HG03342 (cell line): Measurements from ENCODE around the gene PLPPR2.
"Not testable (repeated sequence)": the region's sequence is repeated elsewhere in the genome, so short reads cannot be mapped to it uniquely, and the experiment has no call there.

Source experiments
- ATAC-seq: cut with Tn5 transposase; IDR thresholded peaks from one replicate; pipeline ENCODE4 v1.9.1; 2021; ENCODE audit warnings: mild to moderate bottlenecking, moderate library complexity; ENCODE audit not compliant: unreplicated experiment

PLPPR2 gene, protein sequence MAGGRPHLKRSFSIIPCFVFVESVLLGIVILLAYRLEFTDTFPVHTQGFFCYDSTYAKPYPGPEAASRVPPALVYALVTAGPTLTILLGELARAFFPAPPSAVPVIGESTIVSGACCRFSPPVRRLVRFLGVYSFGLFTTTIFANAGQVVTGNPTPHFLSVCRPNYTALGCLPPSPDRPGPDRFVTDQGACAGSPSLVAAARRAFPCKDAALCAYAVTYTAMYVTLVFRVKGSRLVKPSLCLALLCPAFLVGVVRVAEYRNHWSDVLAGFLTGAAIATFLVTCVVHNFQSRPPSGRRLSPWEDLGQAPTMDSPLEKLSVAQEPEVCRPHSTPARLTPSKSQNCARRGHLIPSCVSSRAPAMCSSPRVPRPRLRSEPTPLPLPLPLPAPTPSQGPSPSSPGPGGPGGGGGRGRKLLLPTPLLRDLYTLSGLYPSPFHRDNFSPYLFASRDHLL

DNA sequence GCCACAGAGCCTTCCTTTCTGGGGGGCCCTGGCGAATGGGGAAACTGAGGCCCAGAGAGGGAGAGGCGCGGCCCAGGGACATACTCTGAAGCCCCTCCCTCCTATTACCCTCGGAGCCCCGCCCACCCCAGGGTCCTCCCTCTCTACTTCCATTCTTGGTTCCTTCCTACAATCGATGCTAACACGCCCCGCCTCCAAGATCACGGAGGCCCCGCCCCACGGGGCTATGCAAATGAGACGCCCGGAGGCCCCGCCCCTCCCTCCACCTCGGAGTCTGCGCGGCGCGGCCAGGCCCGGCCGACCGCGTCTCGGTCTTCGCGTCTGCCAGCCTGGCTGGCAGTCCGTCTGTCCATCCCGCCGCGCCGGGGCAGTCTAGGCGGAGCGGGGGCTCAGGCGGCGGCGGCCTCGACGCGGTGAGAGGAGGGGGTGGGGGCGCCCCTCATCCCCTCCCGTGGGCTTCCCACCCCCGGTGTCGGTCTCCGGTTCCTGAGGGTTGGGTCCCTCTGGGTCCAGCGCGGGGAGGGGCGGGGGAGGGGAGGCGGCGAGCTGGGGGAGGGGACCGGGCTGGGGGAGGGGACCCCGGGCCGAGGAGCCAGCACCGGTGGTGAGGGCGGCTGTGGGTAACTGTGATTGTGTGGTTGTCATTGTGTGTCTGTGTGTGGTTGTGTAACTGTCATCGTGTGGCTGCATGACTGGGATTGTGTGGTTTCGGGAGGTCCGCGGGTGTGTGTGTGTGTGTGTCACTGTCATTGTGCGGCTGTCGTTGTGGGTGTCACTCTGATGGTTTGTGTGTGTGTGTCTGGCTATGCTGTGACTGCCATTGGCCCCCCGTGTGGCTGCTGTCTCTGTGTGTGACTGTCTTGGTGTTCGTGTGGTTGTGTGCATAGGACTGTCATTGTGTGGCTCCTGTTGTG lies at the start of gene PLPPR2:
PLPPR2 (plus strand) TSS at position 273 of the 914 bp plus-strand sequence. CDS start 2,242 bp downstream, outside the sequence.
- ATAC-seq, result peak; percentile 66

DNA sequence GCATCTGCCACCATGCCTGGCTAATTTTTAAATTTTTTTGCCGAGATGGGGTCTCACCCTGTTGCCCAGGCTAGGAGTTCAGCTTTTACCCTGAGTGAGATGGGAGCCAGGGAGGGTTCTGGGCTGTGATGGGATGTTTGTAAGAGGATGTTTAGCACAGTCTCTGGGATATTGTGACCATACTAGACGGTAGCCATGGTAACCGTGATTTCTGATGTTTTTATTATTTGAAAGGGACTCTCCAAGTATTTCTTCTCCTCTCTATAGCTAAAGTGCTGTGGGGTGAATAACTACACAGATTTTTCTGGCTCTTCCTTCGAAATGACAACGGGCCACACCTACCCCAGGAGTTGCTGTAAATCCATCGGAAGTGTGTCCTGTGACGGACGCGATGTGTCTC lies 48.9 kb upstream of the PLPPR2 start:
- no peak for ATAC-seq

DNA sequence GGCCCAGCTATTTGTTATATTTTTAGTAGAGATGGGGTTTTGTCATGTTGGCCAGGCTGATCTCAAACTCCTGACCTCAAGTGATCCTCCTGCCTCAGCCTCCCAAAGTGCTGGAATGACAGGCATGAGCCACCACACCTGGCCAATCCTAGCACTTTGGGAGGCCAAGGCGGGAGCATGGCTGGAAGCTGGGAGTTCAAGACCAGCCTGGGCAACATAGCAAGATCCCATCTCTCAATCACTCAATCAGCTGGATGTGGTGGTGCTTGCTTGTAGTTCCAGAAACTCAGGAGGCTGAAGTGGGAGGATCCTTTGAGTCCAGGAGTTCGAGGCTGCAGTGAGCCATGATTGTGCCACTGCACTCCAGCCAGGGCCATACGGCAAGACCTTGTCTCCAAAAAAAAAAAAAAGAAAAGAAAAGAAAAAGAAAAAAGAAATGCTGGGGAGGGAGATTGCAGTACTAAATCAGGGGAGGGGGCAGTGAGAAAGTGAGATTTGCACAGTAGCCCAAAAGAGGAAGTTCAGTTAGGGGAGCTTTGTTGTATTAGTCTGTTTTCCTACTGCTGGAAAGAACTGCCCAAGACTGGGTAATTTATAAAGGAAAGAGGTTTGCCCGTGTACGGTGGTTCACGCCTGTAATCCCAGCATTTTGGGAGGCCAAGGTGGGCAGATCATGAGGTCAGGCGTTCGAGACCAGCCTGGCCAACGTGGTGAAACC lies 34.8 kb upstream of the PLPPR2 start:
- ATAC-seq, result not testable (repeated sequence)

DNA sequence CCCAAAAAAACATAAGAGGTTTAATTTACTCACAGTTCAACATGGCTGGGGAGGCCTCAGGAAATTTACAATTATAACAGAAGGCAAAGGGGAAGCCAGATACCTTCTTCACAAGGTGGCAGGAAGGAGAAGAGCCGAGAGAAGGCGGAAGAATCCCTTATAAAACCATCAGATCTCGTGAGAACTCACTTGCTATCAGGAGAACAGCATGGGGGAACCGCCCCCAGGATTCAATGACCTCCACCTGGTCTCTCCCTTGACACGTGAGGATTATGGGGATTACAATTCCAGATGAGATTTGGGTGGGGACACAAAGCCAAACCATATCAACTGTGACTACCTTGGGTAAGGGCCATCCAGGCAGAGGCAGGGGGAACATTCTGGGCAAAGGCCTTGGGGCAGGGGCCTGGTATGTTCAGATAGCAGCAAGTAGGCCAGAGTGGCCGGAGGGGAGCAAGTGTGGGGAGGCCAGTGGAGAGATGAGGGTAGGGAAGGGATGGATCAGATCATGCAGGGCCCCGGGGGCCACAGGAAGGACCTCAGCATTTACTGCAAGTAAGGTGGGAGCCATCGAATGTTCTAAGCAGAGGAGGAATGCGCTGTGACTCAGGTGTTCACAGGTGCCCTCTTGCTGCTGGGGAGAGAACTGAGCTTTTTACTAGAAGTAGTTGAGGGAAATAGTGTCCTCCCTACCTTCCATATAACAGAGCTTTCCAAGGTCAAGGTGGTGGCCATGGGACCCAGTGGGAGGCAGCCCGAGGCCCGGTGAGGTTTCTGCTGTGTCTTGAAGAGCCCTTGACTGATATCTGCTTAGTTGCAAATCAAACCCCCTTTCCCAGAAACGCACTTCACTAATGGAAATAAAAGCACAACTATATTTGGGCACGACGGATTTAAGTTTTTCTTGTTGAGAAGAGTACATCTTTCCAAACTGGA lies 33.8 kb upstream of the PLPPR2 start:
- ATAC-seq, result no peak

DNA sequence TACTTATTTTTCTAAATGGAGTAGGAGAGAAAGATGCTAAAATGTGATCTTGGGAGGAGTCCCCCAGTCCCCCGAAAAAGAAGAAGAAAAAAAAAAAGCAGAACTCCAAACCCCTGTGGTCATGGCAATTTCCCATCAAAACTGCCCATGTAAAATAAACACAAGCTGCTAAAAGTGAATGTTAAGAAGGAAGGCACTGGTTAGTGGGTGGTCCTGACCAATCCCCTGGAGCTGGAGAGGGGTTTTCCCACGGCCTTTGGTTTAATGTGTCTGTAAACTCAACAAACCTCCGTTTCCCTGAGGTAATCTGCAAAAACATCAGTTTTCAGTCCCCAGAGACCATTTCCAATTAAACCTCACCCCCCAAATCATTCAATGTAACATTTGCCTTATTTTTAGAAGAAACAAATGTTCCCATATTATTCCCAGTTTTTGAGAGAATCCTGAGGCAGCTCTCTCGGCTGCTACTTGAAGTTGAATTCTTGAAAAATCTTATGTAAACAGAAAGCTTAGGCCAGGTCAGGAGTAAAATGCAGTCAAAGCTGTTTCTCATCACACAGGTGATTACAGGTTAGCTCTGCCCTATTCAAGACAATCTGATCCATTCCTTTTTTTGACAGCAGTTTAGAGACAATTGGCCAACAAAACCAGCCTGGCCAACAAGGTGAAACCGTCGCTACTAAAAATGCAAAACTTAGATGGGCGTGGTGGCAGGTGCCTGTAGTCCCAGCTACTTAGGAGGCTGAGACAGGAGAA lies 32.8 kb upstream of the PLPPR2 start:
- ATAC-seq, result no peak

DNA sequence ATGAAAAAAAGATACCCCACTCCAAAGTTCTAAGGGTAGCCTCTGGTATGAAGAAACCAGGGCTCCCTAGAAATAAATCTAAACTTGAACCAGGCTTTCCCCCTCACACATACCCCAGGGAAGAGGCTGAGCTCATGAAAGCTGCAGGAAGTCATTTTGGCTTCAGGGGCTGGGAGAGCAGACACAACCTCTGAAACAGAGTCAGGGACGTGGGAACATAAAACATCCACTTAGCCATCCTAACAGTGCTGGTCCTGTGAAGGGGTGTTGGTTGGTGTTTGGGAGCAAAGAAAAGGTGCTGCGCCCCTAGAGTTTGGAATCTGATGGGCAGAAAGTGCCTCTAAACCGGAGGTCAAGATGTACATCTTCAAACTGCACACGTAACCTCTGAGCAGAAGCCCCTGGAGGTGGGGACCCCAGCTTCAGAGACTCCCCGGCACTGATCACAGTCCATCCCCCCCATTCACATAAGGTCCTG lies 31.6 kb upstream of the PLPPR2 start:
- ATAC-seq, result no peak

DNA sequence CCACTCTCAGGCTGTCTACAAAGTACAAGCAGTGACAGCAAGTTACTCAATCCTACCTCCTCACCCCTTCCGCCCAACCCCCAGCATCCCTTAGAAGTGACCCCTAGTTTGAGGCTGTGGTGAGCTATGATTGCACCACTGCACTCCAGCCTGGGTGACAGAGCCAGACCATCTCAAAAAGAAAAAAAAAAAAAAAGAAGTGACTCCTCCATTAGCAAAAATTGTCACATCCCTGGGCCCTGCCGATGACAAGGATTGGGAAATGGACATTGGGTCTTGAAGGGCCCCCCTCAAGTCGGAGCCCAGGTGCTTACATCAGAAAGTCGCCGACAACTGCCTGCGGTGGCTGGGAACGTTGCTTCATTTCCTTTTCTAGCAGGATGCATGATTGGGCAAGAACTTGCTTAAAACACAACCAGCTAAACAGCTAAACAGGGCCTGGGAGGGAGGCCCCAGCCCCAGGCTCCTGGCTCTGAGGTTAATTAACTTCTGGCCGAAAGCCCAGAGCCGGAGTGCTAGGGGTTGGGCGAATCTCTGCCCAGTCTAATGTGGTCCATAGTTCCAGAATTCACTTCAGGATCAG lies 31.1 kb upstream of the PLPPR2 start:
- peak; percentile 56 for ATAC-seq

DNA sequence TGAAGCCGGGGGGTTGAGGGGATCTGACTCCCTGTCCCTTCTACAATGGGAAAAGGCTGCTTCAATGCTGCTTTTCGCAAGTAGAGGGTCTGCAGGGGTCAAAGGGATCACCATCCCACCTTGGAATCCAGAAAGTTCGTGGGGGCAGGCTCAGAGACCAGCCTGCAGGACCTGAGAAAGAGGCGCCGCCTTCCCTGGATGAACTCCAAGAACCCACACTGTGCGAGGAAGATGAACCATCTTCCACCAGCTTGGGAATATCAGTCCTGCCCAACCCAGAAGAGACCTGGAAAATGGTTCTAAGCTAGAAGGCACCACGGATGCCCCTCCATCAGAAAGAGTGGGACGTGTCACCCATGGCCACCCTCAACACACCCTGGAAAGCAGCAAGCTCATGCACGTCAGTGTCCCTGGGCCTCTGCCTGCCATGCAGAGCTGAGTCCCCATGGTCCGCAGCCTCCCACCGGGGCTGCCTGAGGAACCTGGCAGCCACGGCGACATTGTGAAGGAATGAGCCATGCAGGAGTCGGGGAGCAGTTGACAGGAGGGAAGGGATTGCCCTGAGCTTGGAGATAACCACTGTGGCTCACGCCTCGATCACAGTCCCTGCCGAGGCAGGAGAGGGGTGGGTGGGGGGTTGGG lies 30.4 kb upstream of the PLPPR2 start:
- no peak for ATAC-seq

DNA sequence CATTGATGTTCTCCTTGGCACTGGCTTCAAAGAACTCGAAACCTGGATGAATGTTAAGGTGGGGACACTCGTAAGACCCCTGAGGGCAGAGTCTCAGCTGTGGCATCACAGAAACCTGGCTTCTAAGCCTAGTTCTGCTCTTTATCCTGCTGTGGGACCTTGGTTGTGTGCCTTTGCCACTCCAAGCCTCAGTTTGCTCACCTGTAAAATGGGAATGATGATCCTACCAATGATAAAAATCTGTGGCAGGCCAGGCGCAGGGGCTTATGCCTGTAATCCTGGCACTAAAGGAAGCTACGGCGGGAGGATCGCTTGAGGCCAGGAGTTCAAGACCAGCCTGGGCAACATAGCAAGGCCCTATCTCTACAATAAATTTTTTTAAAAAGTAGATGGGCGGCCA lies 29.7 kb upstream of the PLPPR2 start:
- no peak for ATAC-seq

DNA sequence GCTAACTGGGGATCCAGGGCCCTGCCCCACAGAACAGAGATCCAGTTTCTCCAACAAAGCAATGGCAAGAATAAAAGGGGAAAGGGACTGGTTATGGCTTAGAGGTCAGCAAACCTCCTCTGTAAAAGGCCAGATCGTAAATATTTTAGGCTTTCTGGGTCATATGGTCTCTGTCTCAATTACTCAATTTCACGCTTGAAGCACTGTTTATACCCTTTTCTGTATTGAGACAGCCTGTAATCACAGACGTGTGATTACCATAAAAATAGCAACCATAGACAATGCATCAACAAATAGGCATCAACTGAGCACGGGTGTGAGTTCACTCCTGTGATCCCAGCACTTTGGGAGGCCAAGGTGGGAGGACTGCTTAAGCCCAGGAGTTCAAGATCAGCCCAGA lies 25.1 kb upstream of the PLPPR2 start:
- no peak for ATAC-seq

DNA sequence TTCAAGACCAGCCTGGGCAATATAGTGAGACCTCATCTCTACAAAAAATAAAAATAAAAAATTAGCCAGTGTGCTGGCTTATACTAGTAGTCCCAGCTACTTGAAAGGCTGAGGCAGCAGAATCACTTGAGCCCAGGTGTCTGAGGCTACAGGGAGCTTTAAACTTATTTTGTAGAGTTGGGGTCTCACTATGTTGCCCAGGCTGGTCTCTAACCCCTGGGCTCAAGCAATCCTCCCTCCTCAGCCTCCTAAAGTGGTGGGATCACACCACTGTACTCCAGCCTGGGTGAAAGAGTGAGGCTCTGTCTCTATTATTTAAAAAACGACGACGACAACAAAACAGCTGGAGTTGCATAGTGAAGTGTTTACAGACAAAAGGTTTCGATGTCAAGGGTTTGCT lies 23.7 kb upstream of the PLPPR2 start:
- ATAC-seq, result no peak

DNA sequence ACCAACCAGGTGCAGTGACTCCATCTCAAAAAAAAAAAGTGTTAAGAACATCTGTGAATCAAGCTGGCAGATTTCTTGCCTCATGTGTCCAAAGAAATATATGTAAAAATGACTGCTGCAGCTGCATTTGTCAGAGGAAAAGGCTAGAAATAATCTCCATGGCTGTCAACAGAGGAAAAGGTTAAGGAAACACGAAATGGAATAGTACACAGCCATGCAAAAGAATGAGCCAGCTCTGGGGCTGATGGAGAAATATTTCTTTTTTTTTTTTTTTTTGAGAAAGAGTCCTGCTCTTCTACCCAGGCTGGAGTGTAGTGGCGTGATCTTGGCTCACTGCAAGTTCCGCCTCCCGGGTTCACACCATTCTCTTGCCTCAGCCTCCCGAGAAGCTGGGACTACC lies 22.4 kb upstream of the PLPPR2 start:
- no peak for ATAC-seq

DNA sequence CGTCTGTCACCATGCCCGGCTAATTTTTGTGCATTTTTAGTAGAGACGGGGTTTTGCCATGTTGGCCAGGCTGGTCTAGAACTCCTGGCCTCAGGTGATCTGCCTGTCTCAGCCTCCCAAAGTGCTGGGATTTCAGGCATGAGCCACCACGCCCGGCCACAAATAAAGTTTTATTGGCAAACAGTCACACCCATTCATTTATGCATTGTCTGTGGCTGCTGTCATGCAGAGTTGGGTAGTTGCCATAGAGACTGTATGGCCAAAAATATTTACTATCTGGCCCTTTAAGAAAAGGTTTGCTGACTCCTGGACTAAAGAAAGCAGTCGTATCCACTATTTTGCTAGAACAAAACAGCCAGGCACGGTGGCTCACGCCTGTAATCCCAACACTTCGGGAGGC lies 21.4 kb upstream of the PLPPR2 start:
- ATAC-seq, result not testable (repeated sequence)

DNA sequence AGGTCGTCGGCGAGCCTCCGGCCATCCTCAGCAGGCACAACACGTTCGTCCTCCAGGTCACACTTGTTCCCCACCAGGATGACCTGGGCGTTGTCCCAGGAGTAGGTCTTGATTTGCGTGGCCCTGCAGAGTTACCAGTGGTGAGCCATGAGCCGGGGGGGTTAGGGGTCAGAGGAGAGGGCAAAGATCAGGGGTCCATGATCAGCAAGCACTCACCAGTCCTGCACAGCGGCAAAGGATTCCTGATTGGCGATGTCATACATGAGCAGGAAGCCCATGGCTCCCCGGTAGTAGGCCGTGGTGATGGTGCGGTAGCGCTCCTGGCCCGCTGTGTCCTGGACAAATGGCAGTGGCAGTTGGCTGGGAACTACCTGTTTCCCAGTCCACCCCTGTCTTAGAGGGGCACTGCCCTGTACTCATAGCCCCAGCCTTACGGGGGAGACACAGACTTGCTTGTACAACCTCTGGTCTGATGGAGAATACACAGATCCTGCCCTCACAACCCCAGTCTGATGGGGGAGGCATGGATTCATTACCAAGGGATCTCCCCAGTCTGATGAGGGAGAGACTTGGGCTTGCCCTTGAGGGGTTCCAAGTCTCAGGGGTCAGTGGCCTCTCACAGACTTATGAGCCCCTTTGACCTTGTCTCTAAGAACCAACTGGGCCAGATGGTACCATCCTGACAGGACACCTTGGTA lies 19.6 kb upstream of the PLPPR2 start:
- no peak for ATAC-seq

DNA sequence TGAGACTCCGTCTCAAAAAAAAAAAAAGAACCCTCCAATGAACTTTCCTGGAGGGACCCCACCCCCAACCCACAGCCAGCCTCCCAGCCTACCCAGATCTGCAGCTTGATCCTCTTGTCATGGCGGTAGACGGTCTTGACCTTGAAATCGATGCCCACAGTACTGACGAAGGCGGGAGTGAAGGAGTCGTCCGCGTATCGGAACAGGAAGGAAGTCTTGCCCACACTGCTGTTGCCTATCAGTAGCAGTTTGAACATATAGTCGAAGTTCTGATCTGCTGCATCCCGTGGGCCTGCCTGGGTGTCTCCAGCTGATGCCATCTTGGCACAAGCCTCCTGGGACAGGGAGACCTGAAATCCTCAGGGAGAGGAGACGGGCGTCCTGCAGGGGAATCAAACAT lies 18.2 kb upstream of the PLPPR2 start:
- ATAC-seq, result no peak

DNA sequence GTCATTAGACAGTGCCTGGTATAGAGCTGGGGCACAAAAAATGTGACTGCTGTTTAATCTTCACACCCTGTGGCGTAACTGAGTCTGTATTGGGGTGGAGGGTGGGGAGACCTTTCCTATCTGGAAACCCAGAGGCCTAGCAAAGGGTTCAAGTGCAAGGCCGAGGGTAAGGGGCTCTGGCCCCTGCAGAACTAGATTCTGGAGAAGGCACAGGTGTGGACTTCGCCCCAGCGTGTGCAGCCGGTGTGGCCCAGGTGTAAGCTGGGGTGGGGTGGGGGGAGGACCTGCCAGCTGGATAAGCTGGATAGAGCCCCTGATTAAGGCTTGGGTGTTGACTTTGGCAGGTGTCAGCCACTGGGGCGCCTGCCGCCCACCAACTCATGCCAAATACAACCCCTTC lies 17.1 kb upstream of the PLPPR2 start:
- no peak for ATAC-seq

DNA sequence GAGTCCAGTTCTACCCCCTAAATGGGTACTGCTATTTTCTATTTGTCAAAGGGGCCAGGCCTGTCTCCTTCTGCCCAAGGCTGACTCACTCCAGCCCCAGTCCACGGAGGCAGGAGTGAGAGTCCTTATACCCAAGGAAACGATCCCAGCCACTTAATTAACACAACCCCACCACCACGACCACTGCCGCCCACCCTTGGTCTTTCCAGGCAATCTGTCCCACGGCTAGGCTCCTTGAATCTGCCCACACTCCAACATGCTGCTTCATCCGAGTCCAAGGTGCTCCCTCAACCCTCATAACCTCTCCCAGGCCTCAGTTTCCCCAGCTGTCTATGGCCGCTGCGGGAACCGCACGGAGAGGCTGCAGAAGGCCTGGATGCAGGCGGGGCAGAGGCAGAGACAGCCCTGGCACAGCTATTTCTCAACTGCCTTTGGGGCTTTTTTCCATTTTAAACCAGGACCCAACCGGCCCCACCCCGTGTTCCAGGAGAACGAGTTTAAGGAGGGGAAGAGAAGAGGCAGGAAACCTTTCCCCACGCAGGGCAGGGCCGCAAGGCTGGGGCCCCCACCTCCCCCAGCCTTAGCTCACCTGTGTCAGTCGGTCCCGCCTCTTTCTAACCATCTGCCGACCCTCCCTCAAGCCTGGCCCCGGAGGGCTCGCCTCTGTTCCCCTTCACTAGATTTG lies 16.5 kb upstream of the PLPPR2 start:
- no peak for ATAC-seq
